Sigmoid colon (tissue), 4 donors: Measurements from ENCODE around the gene MMRN1.

ENCODE experiments used
- CTCF ChIP-seq, 4 experiments: fragments of 450-650 bp in 3 of 4; fragments of 200-600 bp in 1 of 4; IDR thresholded peaks; one replicate each; pipeline ENCODE4 v1.5.1; 2016 to 2019; ENCODE audit warnings: antibody characterized with exemption in 4 of 4, mild to moderate bottlenecking in 3 of 4, moderate library complexity in 2 of 4
- EP300 ChIP-seq, 4 donors: sonication (generic); formaldehyde crosslinking; IDR thresholded peaks; one replicate each; pipeline ENCODE4 v1.6.1; 2017; ENCODE audit warnings: antibody characterized with exemption in 4 of 4

DNA sequence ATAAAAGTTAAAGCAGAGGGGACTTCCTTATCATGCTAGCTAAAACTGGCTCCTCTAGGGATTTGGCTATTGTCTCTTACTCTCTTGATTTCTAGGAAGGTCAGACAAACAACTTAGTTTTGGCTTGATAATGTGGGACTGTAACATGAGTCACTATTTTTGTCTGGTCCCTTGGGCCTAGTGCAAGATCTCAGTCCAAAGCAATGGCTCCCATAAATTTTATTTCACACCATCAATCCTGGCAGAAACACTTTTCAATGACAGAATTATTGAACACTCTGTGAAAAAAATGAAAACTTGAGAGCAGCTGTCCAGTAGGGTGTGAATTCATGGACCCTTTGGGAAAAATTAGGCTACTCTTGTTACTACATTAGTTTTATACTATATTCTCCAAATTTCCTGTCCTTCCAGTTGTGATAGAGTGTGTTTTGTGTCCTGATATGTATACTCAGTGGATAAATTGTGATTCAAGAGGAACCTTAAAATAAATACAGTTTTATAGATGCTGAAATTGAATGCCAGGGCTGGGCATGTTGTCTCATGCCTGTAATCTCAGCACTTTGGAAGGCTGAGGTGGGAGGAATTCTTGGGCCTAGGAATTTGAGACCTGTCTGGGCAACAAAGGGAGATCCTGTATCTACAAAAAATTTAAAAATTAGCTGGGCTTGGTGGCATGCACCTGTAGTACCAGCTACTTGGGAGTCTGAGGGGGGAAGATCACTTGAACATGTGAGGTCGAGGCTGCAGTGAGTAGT is 46.9 kb upstream of the MMRN1 start:
- TF ChIP-seq CTCF (IDR thresholded peaks at IDR 0.05) (no peak), EP300 (IDR thresholded peaks at IDR 0.05) (no peak)
